CD14-positive monocyte (primary cell): ENCODE data around the gene HAPLN1. TPM values are rescaled to one million over a fixed set of nuclear protein-coding genes. Genes with fewer than 3 reads are reported as not detected.

ENCODE experiments used
- DNase-seq, 3 donors: peaks; one replicate each; pipeline ENCODE4 v3.0.0-alpha.2; 2011 to 2022
- H2AFZ ChIP-seq: 2 replicates; pipeline ENCODE4 v1.6.0; 2012; ENCODE audit warnings: mild to moderate bottlenecking, low read depth, low read length, inconsistent platforms; ENCODE audit not compliant: insufficient read depth, poor library complexity, severe bottlenecking
- H3K27ac ChIP-seq, 2 donors: 1 replicate in 1 of 2; 2 replicates in 1 of 2; pipeline ENCODE4 v1.5.1; 2012 to 2013; ENCODE audit warnings: low read length in 2 of 2, control low read depth in 1 of 2, inconsistent platforms in 1 of 2, low read depth in 1 of 2, mild to moderate bottlenecking in 1 of 2
- H3K27me3 ChIP-seq, 2 donors: one replicate each; pipeline versions ENCODE4 v1.6.0 to v1.6.1; 2011 to 2013; ENCODE audit warnings: low read length in 2 of 2; ENCODE audit not compliant: control insufficient read depth in 2 of 2, insufficient read depth in 2 of 2
- H3K36me3 ChIP-seq, 2 donors: replicated peaks in 1 of 2; 1 replicate in 1 of 2; 2 replicates in 1 of 2; pipeline versions ENCODE4 v1.5.1 to v1.6.1; 2012 to 2013; ENCODE audit warnings: low read length in 2 of 2, control low read depth in 1 of 2, inconsistent platforms in 1 of 2, mild to moderate bottlenecking in 1 of 2; ENCODE audit not compliant: insufficient read depth in 2 of 2, control insufficient read depth in 1 of 2
- H3K4me1 ChIP-seq, 2 donors: 1 replicate in 1 of 2; 2 replicates in 1 of 2; pipeline versions ENCODE4 v1.5.1 to v1.6.1; 2012 to 2013; ENCODE audit warnings: low read length in 2 of 2, control low read depth in 1 of 2, inconsistent platforms in 1 of 2, mild to moderate bottlenecking in 1 of 2, moderate library complexity in 1 of 2; ENCODE audit not compliant: insufficient read depth in 2 of 2, control insufficient read depth in 1 of 2
- H3K4me2 ChIP-seq: replicated peaks from 2 replicates; pipeline ENCODE3; 2012; ENCODE audit warnings: low read length, moderate library complexity, mild to moderate bottlenecking; ENCODE audit not compliant: poor library complexity, severe bottlenecking; ENCODE audit errors: extremely low read depth
- H3K4me3 ChIP-seq, 3 experiments: fragments of 200-600 bp in 1 of 3; sonication (generic) in 1 of 3; replicated peaks in 1 of 3; 1 replicate in 2 of 3; 2 replicates in 1 of 3; pipeline ENCODE4 v1.5.1; 2011 to 2013; ENCODE audit warnings: low read length in 3 of 3, mild to moderate bottlenecking in 3 of 3, control low read depth in 2 of 3, low read depth in 2 of 3, inconsistent platforms in 1 of 3, moderate library complexity in 1 of 3
- H3K79me2 ChIP-seq: 2 replicates; pipeline ENCODE4 v1.6.0; 2012; ENCODE audit warnings: mild to moderate bottlenecking, control low read depth, inconsistent platforms, low read length, moderate library complexity; ENCODE audit not compliant: insufficient read depth
- H3K9ac ChIP-seq: 2 replicates; pipeline ENCODE4 v1.6.0; 2017; ENCODE audit warnings: low read length, mild to moderate bottlenecking; ENCODE audit not compliant: insufficient read depth, poor library complexity, severe bottlenecking
- H3K9me3 ChIP-seq, 2 donors: replicated peaks in 1 of 2; 1 replicate in 1 of 2; 2 replicates in 1 of 2; pipeline versions ENCODE4 v1.5.1 to v1.6.1; 2012 to 2013; ENCODE audit warnings: low read length in 2 of 2, control low read depth in 1 of 2; ENCODE audit not compliant: control insufficient read depth in 1 of 2, insufficient read depth in 1 of 2
- H4K20me1 ChIP-seq: 2 replicates; pipeline ENCODE4 v1.6.0; 2012; ENCODE audit warnings: mild to moderate bottlenecking, low read length, control low read depth, moderate library complexity; ENCODE audit not compliant: insufficient read depth
- H3K27ac Mint-ChIP-seq, 7 donors: one replicate each; pipeline ENCODE4 v1.8.0; 2020; ENCODE audit warnings: mild to moderate bottlenecking in 7 of 7, mixed read lengths in 7 of 7, moderate library complexity in 6 of 7, inconsistent platforms in 2 of 7
- H3K27me3 Mint-ChIP-seq, 3 donors: one replicate each; pipeline ENCODE4 v1.8.0; 2021 to 2022; ENCODE audit warnings: low read depth in 3 of 3, mild to moderate bottlenecking in 3 of 3, mixed read lengths in 3 of 3, moderate library complexity in 3 of 3, inconsistent platforms in 1 of 3
- H3K36me3 Mint-ChIP-seq, 2 donors: one replicate each; pipeline ENCODE4 v1.8.0; 2020; ENCODE audit warnings: mixed read lengths in 2 of 2, inconsistent platforms in 1 of 2, mild to moderate bottlenecking in 1 of 2
- H3K4me1 Mint-ChIP-seq: one replicate; pipeline ENCODE4 v1.8.0; 2020; ENCODE audit warnings: mild to moderate bottlenecking, mixed read lengths
- H3K4me3 Mint-ChIP-seq, 2 donors: one replicate each; pipeline ENCODE4 v1.8.0; 2020; ENCODE audit warnings: mild to moderate bottlenecking in 2 of 2, mixed read lengths in 2 of 2, moderate library complexity in 1 of 2
- H3K9me3 Mint-ChIP-seq, 7 donors: one replicate each; pipeline ENCODE4 v1.8.0; 2020 to 2022; ENCODE audit warnings: mixed read lengths in 7 of 7, mild to moderate bottlenecking in 6 of 7, moderate library complexity in 6 of 7, inconsistent platforms in 2 of 7
- WGBS: methylation state at CpG from one replicate; pipeline ENCODE4 v1.1.5; 2013; ENCODE audit warnings: missing lambda C conversion rate; ENCODE audit not compliant: insufficient coverage; 5-methylcytosine and 5-hydroxymethylcytosine counted together
- intact Hi-C, 2 donors: fragments of 100-400 bp; cut with micrococcal nuclease; formaldehyde crosslinking; loops; one replicate each; pipeline versions ENCODE4 v1.15.0 to v1.15.1; 2023
- polyA plus RNA-seq, 3 donors: library from polyadenylated mRNA; depleted of rRNA in 1 of 3; unstranded in 2 of 3; stranded (reverse) in 1 of 3; fragments of 300-500 nt in 2 of 3; fragments of >200 nt in 1 of 3; fragmentation: Illumina TruSeq in 2 of 3; gene quantifications; 1 replicate in 2 of 3; 2 replicates in 1 of 3; pipeline ENCODE4 v1.2.3, GENCODE V29; 2012 to 2021
- TF ChIP-seq, protein P1 (sequence below): fragments of 200-600 bp; IDR thresholded peaks from one replicate; pipeline ENCODE4 v1.8.0; 2022; ENCODE audit warnings: antibody characterized with exemption, mild to moderate bottlenecking

HAPLN1 gene
- polyA plus RNA-seq, 3 donors = not detected

GRCh38 chr5:83595217-83595616 lies 125.4 kb downstream of the HAPLN1 start:
- Histone ChIP-seq H3K4me3 (no peak overlapping the region), H3K27me3 (no peaks in the 10 kb centered on the region), H3K79me2 (no peaks in the 10 kb centered on the region), H3K4me2 (no peak overlapping the region), H3K9ac (no peak overlapping the region), H3K4me1 (no peaks in the 10 kb centered on the region), H4K20me1 (no peaks in the 10 kb centered on the region), H3K9me3 (no peaks in the 10 kb centered on the region), H3K36me3 (no peaks in the 10 kb centered on the region), H2AFZ (no peak overlapping the region), H3K27ac (no peak overlapping the region)
- Mint-ChIP-seq H3K4me3 (no peak overlapping the region), H3K27me3 (peaks cover 0 to 8% (median 6%) of the 10 kb centered on the region in 3 donors), H3K4me1 (no peaks in the 10 kb centered on the region), H3K9me3 (no peaks in the 10 kb centered on the region), H3K27ac (no peak overlapping the region), H3K36me3 (no peaks in the 10 kb centered on the region)
- TF ChIP-seq, protein P1, sequence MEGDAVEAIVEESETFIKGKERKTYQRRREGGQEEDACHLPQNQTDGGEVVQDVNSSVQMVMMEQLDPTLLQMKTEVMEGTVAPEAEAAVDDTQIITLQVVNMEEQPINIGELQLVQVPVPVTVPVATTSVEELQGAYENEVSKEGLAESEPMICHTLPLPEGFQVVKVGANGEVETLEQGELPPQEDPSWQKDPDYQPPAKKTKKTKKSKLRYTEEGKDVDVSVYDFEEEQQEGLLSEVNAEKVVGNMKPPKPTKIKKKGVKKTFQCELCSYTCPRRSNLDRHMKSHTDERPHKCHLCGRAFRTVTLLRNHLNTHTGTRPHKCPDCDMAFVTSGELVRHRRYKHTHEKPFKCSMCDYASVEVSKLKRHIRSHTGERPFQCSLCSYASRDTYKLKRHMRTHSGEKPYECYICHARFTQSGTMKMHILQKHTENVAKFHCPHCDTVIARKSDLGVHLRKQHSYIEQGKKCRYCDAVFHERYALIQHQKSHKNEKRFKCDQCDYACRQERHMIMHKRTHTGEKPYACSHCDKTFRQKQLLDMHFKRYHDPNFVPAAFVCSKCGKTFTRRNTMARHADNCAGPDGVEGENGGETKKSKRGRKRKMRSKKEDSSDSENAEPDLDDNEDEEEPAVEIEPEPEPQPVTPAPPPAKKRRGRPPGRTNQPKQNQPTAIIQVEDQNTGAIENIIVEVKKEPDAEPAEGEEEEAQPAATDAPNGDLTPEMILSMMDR = no peak
- intact Hi-C loops = no loop called here
- WGBS = no CpG with 5 or more reads among the region's 3 CpGs
- no peak for DNase-seq

DNA sequence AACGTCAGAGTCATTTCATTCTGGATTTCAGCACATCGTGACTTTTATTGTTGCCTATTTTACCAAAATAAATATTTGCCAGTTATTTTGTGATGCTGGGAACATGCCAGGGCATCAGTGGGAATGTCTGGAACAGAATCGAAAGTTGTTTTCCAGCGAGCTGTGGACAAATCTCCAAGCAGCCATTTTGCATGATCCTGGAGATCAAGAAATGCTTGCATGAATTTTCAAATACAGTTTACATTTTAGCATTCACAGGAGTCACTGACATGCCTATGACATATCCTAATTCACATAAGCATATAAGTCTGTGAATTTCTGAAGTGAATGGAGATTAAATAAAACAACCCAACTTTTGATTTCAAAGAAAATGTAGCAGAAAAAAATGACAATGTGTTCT lies 129.7 kb downstream of the HAPLN1 start:
- H3K4me1 Mint-ChIP-seq = no peaks in the 10 kb centered on the region
- no peaks in the 10 kb centered on the region for H3K36me3 Mint-ChIP-seq
- Histone ChIP-seq H2AFZ (no peak overlapping the region), H3K79me2 (no peaks in the 10 kb centered on the region), H3K27ac (no peak overlapping the region), H3K4me2 (no peak overlapping the region), H3K4me3 (no peak overlapping the region), H3K36me3 (no peaks in the 10 kb centered on the region), H3K4me1 (no peaks in the 10 kb centered on the region), H3K9ac (no peak overlapping the region), H4K20me1 (peaks cover 26% of the 10 kb centered on the region), H3K27me3 (no peaks in the 10 kb centered on the region), H3K9me3 (no peaks in the 10 kb centered on the region)
- no peak for DNase-seq
- H3K4me3 Mint-ChIP-seq = no peak overlapping the region
- WGBS = no CpG with 5 or more reads among the region's 4 CpGs
- no peak overlapping the region for H3K27ac Mint-ChIP-seq
- TF ChIP-seq, protein P1 = no peak
- peaks cover 0 to 3% (median 2%) of the 10 kb centered on the region in 3 donors for H3K27me3 Mint-ChIP-seq
- H3K9me3 Mint-ChIP-seq = no peaks in the 10 kb centered on the region
- intact Hi-C loops = no loop called here
